ENCODE measurements around the gene OR6Y1. TPM values are rescaled to one million over a fixed set of nuclear protein-coding genes. Genes with fewer than 3 reads are reported as not detected.

OR6Y1 gene
- total and polyA plus RNA-seq, 2 donors (not counting 1 experiment from before 2014, with no cell fraction given) = not detected

GRCh38 chr1:158559696-158560095 is 5.5 kb upstream of the OR6Y1 start:
- Histone ChIP-seq H3K9me3 (ENCODE audit: control extremely low read depth in 1 of 3, control insufficient read depth in 2 of 3, insufficient read depth in 1 of 3, low read length in 2 of 3) (peaks cover 0 to 4% (median 0%) of the 10 kb centered on the region in 3 donors), H4K20me1 (ENCODE audit: control insufficient read depth, insufficient read depth, low read length, poor library complexity, severe bottlenecking) (no peaks in the 10 kb centered on the region), H3K9ac (ENCODE audit: low read length) (no peak overlapping the region), H3K4me1 (ENCODE audit: control insufficient read depth in 2 of 2, insufficient read depth in 2 of 2, low read length in 2 of 2) (peaks cover 6 to 13% of the 10 kb centered on the region in 2 donors), H3K4me3 (ENCODE audit: control extremely low read depth in 1 of 5, extremely low read depth in 1 of 5, insufficient read depth in 1 of 5, low read depth in 2 of 5, low read length in 4 of 5) (no peak overlapping the region), H2AFZ (ENCODE audit: insufficient read depth, low read depth, low read length, poor library complexity, severe bottlenecking) (no peak overlapping the region), H3K27ac (ENCODE audit: low read length in 2 of 2) (no peak overlapping the region), H3K79me2 (ENCODE audit: control insufficient read depth, insufficient read depth, low read length) (no peaks in the 10 kb centered on the region), H3K4me2 (replicated peaks; ENCODE audit: low read depth, low read length, poor library complexity, severe bottlenecking) (no peak overlapping the region), H3K36me3 (replicated peaks in 1 of 2; ENCODE audit: control extremely low read depth in 1 of 2, control insufficient read depth in 1 of 2, extremely low read depth in 1 of 2, insufficient read depth in 2 of 2, low read length in 1 of 2) (no peaks in the 10 kb centered on the region), H3K27me3 (replicated peaks in 1 of 4; ENCODE audit: control extremely low read depth in 1 of 4, control insufficient read depth in 3 of 4, insufficient read depth in 4 of 4, low read length in 3 of 4) (peaks cover 0 to 4% (median 0%) of the 10 kb centered on the region in 4 experiments)
- Mint-ChIP-seq H3K4me3 (no peak overlapping the region), H3K27ac (no peak overlapping the region), H3K4me1 (peaks cover 15% of the 10 kb centered on the region), H3K9me3 (ENCODE audit: insufficient read depth) (no peaks in the 10 kb centered on the region), H3K27me3 (peaks cover 10% of the 10 kb centered on the region)
- no peak for ATAC-seq (ENCODE audit: low read depth)
- CTCF ChIA-PET = no interaction called here
- intact Hi-C loops (cut with micrococcal nuclease) = no loop called here
- DNase-seq = no peak
- POLR2A ChIA-PET = no interaction called here
- TF ChIP-seq EZH2 (IDR thresholded peaks at IDR 0.05; ENCODE audit: borderline replicate concordance, insufficient read depth, low read depth, low read length, poor library complexity, severe bottlenecking) (no peak), CTCF (IDR thresholded peaks at IDR 0.05) (no peak)
- WGBS (ENCODE audit: insufficient coverage) = no CpG with 5 or more reads among the region's 1 CpG

GRCh38 chr1:158552296-158552695 is 1.9 kb downstream of the OR6Y1 start:
- DNase-seq = no peak
- H3K9me3 Mint-ChIP-seq (ENCODE audit: insufficient read depth) = no peaks in the 10 kb centered on the region
- ATAC-seq (ENCODE audit: low read depth) = no peak
- H3K27ac Mint-ChIP-seq = no peak overlapping the region
- H3K4me3 ChIP-seq (ENCODE audit: control extremely low read depth in 1 of 5, extremely low read depth in 1 of 5, insufficient read depth in 1 of 5, low read depth in 2 of 5, low read length in 4 of 5) = no peak overlapping the region
- no peaks in the 10 kb centered on the region for H3K9me3 ChIP-seq (ENCODE audit: control extremely low read depth in 1 of 3, control insufficient read depth in 2 of 3, insufficient read depth in 1 of 3, low read length in 2 of 3)
- no peak overlapping the region for H3K4me2 ChIP-seq (replicated peaks; ENCODE audit: low read depth, low read length, poor library complexity, severe bottlenecking)
- no peak for TF ChIP-seq EZH2 (IDR thresholded peaks at IDR 0.05; ENCODE audit: borderline replicate concordance, insufficient read depth, low read depth, low read length, poor library complexity, severe bottlenecking)
- no peak for TF ChIP-seq CTCF (IDR thresholded peaks at IDR 0.05)
- H3K9ac ChIP-seq (ENCODE audit: low read length) = no peak overlapping the region
- intact Hi-C loops (cut with micrococcal nuclease) = no loop called here
- H3K4me1 Mint-ChIP-seq = no peaks in the 10 kb centered on the region
- POLR2A ChIA-PET = no interaction called here
- H3K27me3 ChIP-seq (replicated peaks in 1 of 4; ENCODE audit: control extremely low read depth in 1 of 4, control insufficient read depth in 3 of 4, insufficient read depth in 4 of 4, low read length in 3 of 4) = peaks cover 0 to 4% (median 2%) of the 10 kb centered on the region in 4 experiments
- H3K4me3 Mint-ChIP-seq = no peak overlapping the region
- H3K36me3 ChIP-seq (replicated peaks in 1 of 2; ENCODE audit: control extremely low read depth in 1 of 2, control insufficient read depth in 1 of 2, extremely low read depth in 1 of 2, insufficient read depth in 2 of 2, low read length in 1 of 2) = no peaks in the 10 kb centered on the region
- H3K79me2 ChIP-seq (ENCODE audit: control insufficient read depth, insufficient read depth, low read length) = no peaks in the 10 kb centered on the region
- CTCF ChIA-PET = no interaction called here
- no peaks in the 10 kb centered on the region for H3K4me1 ChIP-seq (ENCODE audit: control insufficient read depth in 2 of 2, insufficient read depth in 2 of 2, low read length in 2 of 2)
- no peaks in the 10 kb centered on the region for H4K20me1 ChIP-seq (ENCODE audit: control insufficient read depth, insufficient read depth, low read length, poor library complexity, severe bottlenecking)
- H3K27me3 Mint-ChIP-seq = peaks cover 40% of the 10 kb centered on the region
- no peak overlapping the region for H2AFZ ChIP-seq (ENCODE audit: insufficient read depth, low read depth, low read length, poor library complexity, severe bottlenecking)
- WGBS (ENCODE audit: insufficient coverage) = 100% methylated on average over 1 of the region's 1 CpG
- no peak overlapping the region for H3K27ac ChIP-seq (ENCODE audit: low read length in 2 of 2)
